Smooth muscle cell of the brain vasculature (primary cell): ENCODE measurements around the gene CTDP1.

ENCODE experiments used
- DNase-seq: peaks from one replicate; pipeline ENCODE4 v3.0.0-alpha.2; 2012; ENCODE audit warnings: low read depth, low spot score

The CTDP1 gene

GRCh38 chr18:79796016-79796415 lies 116.4 kb downstream of the CTDP1 start:
- no peak for DNase-seq

GRCh38 chr18:79796531-79797405 lies 117.2 kb downstream of the CTDP1 start:
- DNase-seq, result no peak

DNA sequence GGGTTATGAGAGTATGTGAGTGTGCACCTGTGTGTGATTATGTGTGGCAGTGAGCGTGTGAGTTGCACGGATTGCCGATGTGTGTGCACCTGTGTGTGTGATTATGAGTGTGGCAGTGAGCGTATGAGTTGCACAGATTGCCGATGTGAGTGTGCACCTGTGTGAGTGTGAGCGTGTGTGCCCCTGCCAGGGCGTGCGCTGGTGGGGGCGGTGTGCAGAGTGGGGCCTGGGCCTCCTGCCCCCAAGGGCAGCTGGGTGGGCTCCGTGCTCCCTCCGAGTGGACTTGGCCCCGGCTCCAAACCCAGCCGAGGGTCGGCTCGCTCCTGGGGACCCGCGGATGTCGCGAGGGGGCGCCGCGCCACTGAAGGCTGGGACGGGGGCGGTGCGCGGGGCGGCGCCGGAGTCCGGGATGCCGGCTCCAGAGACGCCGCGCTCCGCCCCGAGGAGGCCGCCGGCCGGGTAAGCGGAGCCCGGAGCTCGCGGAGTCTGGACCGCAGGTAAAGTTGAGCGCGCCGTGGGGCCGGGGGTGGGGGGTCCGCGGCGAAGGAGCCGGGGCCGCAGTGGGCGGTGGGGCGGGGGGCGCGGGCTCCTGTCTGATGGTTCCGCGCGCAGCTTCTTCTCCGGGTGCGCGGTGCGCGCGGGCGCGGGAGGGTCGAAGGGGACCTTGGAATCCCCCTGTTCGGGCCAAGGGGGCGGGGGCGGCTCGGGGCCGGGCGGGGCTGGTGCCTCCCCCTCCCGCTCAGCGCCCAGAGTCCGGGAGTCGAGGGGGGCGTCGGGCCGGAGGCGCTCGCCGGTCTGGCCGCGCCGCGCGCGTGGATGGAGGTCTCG lies 118.1 kb downstream of the CTDP1 start, which contains the start of gene KCNG2:
Gene KCNG2, plus strand, starts transcription at position 421 of the 828 bp plus-strand sequence. CDS start 65,730 bp downstream, outside the sequence.
- no peak for DNase-seq

- DNase-seq, result no peak
Measured at GRCh38 chr18:79798346-79798998, 118.9 kb downstream of the CTDP1 start.

DNA sequence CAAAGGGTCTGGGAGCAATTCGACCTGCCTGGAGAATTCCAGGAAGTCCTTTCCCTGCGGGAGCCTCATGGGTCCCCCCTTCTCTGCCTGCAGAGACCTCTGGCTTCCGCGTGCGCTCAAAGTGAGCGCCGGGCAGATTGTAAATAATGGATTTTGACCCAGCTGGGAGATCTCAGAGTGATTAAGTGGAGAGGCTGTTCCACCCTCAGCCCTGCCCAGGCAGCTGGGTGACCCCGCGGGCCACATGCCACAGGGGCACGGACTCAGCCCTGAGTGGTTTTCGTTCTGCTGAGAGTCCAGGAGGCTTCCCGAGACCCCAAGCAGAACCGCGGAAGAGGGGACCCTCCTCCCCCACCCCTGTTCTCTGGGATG lies 119.4 kb downstream of the CTDP1 start:
- DNase-seq, result no peak

DNA sequence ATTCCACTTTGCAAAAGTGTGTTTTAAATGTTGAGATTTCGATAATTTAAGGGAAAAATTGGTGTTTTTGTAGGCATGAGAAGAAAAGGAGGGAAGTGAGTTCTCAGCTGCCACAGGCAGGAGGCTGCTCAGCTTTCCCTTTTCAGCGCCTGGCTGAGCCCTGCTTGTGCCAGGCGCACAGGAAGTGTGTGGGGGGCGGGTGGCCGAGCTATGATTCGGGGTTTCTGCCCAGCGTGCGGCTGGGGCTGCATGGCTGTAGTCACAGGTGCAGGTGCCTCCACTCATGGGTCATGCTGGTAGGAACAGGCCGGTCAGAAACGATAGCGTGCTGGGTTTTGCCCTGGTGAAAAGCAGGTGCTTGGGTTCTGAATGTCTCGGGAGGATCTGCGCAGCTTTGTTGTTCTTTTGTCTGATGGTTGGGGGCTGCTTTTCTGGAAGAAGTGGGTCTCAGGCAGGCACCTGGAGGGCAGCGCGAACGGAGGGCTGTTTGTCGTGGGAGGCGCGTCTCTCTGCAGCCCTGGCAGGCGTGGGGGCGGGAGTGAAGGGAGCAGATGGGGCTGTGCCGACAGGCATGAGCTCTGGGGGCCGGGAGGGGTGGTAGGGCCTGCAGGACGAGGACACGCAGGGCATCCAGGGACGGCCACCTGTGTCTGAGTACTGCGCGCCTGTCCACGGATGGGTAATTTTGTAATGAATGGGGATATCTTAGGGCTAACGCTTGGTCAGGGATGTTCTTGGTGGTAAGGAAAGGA lies 120.2 kb downstream of the CTDP1 start:
- no peak for DNase-seq

DNA sequence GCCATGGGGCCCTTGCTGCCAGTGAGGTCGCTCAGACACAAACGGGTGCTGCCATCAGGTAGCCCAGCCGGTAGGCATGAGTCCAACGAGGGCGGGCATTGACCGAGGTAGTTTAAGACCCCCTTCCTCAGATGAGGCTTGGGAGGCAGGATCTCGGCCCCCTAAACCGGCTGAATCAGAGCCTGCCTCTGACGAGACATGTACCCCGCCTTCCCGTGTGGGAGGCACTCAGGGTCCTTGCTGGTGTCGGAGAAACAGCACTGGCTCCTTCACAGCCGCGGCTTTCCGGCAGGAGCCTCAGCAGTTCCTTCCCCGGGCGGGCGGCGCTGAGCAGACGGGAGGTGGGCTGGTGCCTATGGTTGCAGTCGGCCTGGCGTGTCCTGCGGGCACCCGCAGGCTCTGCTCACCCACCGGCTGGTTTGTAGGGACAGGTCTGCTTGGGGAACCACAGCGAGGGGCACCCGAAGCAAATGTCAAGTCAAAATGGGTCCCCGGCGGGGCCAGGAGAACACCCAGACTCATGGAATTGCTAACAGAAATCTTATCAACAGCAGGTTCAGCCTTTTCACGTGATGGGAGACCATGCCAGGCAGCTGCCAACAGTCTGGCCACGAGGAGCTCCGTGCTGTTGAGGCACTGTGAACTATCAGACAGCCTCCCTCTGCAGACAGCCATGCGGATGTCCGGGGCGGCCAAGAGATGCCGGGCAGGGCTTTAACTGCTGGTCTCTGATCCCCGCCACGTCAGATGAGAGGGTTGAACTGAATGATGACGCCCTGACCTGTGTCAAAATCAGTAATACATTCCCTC lies 121.0 kb downstream of the CTDP1 start:
- no peak for DNase-seq

GRCh38 chr18:79801217-79801616 lies 121.6 kb downstream of the CTDP1 start:
- DNase-seq, result no peak

- no peak for DNase-seq
Measured at GRCh38 chr18:79801641-79802040, 122.0 kb downstream of the CTDP1 start.

DNA sequence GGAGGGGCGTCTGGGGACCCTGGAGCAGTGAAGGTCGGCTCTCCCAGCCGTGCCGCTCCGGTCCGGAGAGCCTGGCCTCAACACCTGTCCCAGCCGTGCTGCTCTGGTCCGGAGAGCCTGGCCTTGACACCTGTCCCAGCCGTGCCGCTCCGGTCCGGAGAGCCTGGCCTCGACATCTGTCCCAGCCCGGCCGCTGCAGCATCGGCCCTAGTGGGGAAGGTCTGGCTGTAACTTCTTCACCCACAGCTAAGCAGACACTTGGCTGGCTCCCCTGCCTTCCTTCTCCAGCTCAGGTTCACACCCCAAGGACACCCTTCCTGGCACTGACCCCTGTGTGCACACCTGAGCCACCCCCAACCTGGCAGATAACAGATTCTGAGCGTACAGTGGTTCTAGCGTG lies 122.7 kb downstream of the CTDP1 start:
- DNase-seq, result no peak

DNA sequence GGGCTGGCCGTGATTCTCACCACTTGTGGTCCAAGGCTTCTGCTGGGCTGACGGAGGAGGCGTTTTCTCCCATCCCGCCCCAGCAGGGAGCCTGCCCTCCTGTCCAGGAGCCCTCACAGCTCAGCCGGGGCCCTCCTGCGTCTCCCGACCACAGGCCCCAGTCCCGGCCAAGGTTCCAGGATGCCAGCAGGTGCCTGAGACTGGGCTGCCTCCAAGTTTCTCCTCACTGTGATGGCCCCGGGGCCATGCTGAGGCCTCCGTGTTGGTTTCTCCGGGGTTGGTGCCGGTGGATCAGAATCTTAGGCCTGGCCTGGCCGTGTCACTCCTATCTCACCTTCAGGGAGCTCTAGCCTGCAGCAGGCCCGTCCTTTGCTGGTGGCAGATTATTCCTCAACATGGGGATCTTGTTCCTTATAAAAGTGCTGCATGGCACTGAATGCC lies 124.0 kb downstream of the CTDP1 start:
- DNase-seq, result no peak
